Chondrocyte (in vitro differentiated cells): ENCODE data around the gene RNF11. TPM values are rescaled to one million over a fixed set of nuclear protein-coding genes. Genes with fewer than 3 reads are reported as not detected.

ENCODE experiments used
- DNase-seq: peaks from one replicate; pipeline ENCODE4 v3.0.0; 2021; ENCODE audit warnings: mixed read lengths, low spot score
- H3K27ac Mint-ChIP-seq: one replicate; pipeline ENCODE4 v1.8.0; 2021; ENCODE audit warnings: mild to moderate bottlenecking, moderate library complexity, mixed read lengths; ENCODE audit not compliant: unreplicated experiment
- H3K27me3 Mint-ChIP-seq: 2 replicates; pipeline ENCODE4 v1.8.0; 2021; ENCODE audit warnings: low read depth, mixed read lengths
- H3K36me3 Mint-ChIP-seq: 2 replicates; pipeline ENCODE4 v1.8.0; 2021; ENCODE audit warnings: low read depth, mixed read lengths
- H3K4me1 Mint-ChIP-seq: 2 replicates; pipeline ENCODE4 v1.8.0; 2021; ENCODE audit warnings: low read depth, mild to moderate bottlenecking, mixed read lengths
- H3K4me3 Mint-ChIP-seq: one replicate; pipeline ENCODE4 v1.8.0; 2021; ENCODE audit warnings: mild to moderate bottlenecking, moderate library complexity, mixed read lengths; ENCODE audit not compliant: unreplicated experiment
- H3K9me3 Mint-ChIP-seq: 2 replicates; pipeline ENCODE4 v1.8.0; 2021; ENCODE audit warnings: low read depth, mixed read lengths
- total RNA-seq: library from RNA; stranded (reverse); gene quantifications from 3 replicates; pipeline ENCODE4 v1.2.1, GENCODE V29; 2021
- TF ChIP-seq, protein P1 (sequence below): fragments of 200-600 bp; sonication (generic); IDR thresholded peaks from 2 replicates; pipeline ENCODE4 v1.5.0; 2021; ENCODE audit warnings: antibody characterized with exemption, mild to moderate bottlenecking, moderate library complexity

The RNF11 gene
- total RNA-seq, 1 donor from 2014 or later, result 131 TPM

DNA sequence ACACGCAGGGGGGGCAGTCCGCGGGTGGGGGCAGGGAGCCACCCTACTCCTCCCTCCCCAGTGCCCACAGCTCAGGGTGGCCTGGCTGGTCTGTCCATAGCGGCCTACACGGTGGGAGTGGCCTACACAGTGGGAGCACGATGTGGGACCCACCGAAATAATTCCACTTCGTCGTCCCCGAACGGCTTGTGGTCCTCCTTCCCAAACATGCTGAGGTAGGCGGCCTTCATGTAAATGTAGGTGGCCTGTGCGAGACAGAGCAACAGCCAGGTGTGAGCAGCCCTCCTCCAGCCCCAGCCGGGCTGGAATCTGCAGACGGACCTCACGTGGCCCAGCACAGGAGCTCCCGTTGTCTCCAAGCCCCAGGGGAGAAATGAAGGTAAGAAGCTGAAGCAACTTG, 59.9 kb downstream of the RNF11 start:
- H3K36me3 Mint-ChIP-seq, result no peaks in the 10 kb centered on the region
- peaks cover 16% of the 10 kb centered on the region for H3K4me1 Mint-ChIP-seq
- no peaks in the 10 kb centered on the region for H3K27me3 Mint-ChIP-seq
- H3K9me3 Mint-ChIP-seq, result no peaks in the 10 kb centered on the region
- TF ChIP-seq, protein P1, sequence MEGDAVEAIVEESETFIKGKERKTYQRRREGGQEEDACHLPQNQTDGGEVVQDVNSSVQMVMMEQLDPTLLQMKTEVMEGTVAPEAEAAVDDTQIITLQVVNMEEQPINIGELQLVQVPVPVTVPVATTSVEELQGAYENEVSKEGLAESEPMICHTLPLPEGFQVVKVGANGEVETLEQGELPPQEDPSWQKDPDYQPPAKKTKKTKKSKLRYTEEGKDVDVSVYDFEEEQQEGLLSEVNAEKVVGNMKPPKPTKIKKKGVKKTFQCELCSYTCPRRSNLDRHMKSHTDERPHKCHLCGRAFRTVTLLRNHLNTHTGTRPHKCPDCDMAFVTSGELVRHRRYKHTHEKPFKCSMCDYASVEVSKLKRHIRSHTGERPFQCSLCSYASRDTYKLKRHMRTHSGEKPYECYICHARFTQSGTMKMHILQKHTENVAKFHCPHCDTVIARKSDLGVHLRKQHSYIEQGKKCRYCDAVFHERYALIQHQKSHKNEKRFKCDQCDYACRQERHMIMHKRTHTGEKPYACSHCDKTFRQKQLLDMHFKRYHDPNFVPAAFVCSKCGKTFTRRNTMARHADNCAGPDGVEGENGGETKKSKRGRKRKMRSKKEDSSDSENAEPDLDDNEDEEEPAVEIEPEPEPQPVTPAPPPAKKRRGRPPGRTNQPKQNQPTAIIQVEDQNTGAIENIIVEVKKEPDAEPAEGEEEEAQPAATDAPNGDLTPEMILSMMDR, result no peak
- no peak overlapping the region for H3K27ac Mint-ChIP-seq
- H3K4me3 Mint-ChIP-seq, result no peak overlapping the region
- DNase-seq, result no peak

DNA sequence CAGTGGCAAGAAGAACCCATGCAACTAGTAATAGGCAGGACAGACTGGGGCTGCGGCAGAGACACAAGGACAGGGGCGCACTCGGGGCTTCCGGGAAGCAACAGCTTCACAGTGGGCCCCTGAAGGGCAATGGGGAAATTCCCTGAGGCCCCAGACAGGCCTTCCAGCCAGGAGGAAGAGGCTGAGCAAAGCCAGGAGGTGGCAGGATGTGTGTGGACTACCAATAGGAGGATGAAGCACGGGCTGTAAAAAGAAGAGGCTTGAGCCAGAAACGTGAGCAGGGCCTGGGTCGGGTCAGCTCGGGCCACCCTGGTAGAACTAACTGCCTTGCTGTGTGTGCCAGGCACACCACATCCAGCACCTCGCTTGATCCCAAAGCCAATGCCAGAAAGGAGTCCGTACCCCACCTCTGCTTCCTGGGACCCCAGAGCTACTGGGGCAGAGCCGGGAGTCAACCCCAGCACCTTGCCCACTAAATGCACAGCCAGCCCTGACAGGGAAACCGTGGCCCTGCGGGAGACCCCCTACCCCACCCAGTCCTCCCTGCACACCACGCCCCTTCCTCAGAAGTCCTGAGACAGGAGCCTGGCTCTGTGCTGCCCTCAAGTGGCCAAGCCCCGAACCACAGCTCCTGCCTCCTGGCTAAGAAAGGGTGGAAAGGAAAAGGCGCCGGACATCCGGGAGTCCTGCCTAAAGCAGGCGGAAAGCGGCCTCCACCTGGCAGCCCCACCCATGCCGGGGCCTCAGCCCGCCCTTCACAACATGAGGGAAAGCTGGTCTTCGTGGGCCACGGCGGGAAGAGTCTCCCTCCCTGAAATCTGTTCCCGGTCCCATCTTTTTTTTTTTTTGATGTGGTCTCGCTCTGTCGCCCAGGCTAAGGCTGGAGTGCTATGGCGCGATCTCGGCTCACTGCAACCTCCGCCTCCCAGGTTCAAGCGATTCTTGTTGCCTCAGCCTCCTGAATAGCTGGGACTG, 60.6 kb downstream of the RNF11 start:
- TF ChIP-seq, protein P1, result peak; percentile 98
- peaks cover 16% of the 10 kb centered on the region for H3K4me1 Mint-ChIP-seq
- no peaks in the 10 kb centered on the region for H3K36me3 Mint-ChIP-seq
- H3K9me3 Mint-ChIP-seq, result no peaks in the 10 kb centered on the region
- H3K4me3 Mint-ChIP-seq, result peak overlapping the region; percentile 58
- H3K27me3 Mint-ChIP-seq, result no peaks in the 10 kb centered on the region
- DNase-seq, result no peak
- H3K27ac Mint-ChIP-seq, result peak overlapping the region; percentile 41

DNA sequence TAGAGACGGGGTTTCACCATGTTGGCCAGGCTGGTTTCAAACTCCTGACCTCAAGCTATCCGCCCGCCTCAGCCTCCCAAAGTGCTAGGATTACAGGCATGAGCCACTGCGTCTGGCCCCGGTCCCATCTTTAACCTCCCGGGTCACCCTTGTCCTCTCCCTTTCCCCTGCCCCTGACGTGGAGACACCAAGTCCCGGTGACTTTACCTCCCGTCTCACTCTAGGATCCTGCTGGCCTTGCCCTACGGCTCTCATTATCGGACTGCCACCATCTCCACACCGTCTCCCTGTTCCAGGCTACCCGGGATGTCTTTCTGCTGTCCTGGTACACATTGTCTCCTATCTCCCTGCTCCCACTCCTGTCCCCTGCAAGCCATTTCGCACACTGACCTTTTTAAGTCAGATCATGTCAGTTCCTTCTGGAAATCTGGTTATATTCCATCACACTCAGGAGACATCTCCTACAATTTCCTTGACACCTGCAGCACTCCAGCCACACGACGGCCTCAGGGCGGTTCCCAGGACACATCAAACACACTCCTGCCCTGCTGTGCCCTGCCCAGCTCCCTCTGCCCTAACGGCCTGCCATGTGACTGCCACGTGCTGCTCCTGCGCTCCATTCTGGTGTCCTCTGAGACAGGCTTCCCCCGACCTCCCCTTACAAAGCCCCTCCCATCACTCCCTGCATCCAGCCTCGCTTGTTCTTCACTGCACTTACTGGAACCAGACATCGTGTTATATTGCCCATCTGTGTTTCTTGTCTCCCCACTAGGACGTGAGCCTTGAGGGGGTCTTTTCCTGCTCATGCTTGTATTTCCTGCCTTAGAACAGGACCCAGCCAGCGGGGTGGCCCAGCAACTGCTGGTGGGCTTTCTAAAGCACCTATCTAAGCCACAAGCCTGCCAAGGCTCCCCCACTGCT, 61.6 kb downstream of the RNF11 start:
- peaks cover 16% of the 10 kb centered on the region for H3K4me1 Mint-ChIP-seq
- H3K4me3 Mint-ChIP-seq, result peak overlapping the region; percentile 43
- TF ChIP-seq, protein P1, result no peak
- no peak for DNase-seq
- H3K36me3 Mint-ChIP-seq, result no peaks in the 10 kb centered on the region
- no peak overlapping the region for H3K27ac Mint-ChIP-seq
- H3K27me3 Mint-ChIP-seq, result no peaks in the 10 kb centered on the region
- H3K9me3 Mint-ChIP-seq, result no peaks in the 10 kb centered on the region

DNA sequence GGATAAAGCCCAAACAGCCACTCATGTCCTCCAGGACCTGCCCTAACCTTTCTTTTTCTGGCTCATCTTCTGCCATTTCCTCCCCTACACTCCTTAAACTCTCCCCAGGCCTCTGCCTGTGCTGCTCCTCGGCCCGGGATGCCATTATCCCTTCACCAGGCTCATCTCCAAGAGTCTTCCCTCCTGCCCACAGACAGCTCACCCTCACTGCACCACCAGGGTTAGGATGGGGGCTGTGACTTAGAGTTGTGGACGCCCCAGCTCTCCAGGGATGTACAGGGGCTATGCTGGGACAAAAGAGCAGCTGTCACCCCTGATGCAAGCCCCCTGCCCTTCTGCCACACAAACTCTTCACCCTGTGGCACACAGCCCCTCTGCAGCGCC, 62.2 kb downstream of the RNF11 start:
- Mint-ChIP-seq H3K27ac (no peak overlapping the region), H3K4me3 (no peak overlapping the region), H3K36me3 (no peaks in the 10 kb centered on the region), H3K27me3 (no peaks in the 10 kb centered on the region), H3K9me3 (no peaks in the 10 kb centered on the region), H3K4me1 (peaks cover 16% of the 10 kb centered on the region)
- TF ChIP-seq, protein P1, result no peak
- DNase-seq, result no peak
